Measurements from ENCODE around the gene GEMIN7.

Gene GEMIN7

GRCh38 chr19:45095496-45096413 lies 16.7 kb downstream of the GEMIN7 start:
- no peak for DNase-seq (ENCODE audit: low read depth in 2 of 2)
- TF ChIP-seq CTCF (IDR thresholded peaks at IDR 0.05; ENCODE audit: low read depth, low read length): no peak
- no peak overlapping the region for H3K4me3 ChIP-seq (replicated peaks in 1 of 2; ENCODE audit: low read depth in 2 of 2, low read length in 2 of 2)

- no peak for DNase-seq (ENCODE audit: low read depth in 2 of 2)
- TF ChIP-seq CTCF (IDR thresholded peaks at IDR 0.05; ENCODE audit: low read depth, low read length): no peak
- H3K4me3 ChIP-seq (replicated peaks in 1 of 2; ENCODE audit: low read depth in 2 of 2, low read length in 2 of 2): no peak overlapping the region
Measured at GRCh38 chr19:45096700-45097099, 17.6 kb downstream of the GEMIN7 start.

GRCh38 chr19:45097450-45097775 lies 18.4 kb downstream of the GEMIN7 start:
- no peak overlapping the region for H3K4me3 ChIP-seq (replicated peaks in 1 of 2; ENCODE audit: low read depth in 2 of 2, low read length in 2 of 2)
- TF ChIP-seq CTCF (IDR thresholded peaks at IDR 0.05; ENCODE audit: low read depth, low read length): no peak
- DNase-seq (ENCODE audit: low read depth in 2 of 2): no peak

- TF ChIP-seq CTCF (IDR thresholded peaks at IDR 0.05; ENCODE audit: low read depth, low read length): no peak
- no peak overlapping the region for H3K4me3 ChIP-seq (replicated peaks in 1 of 2; ENCODE audit: low read depth in 2 of 2, low read length in 2 of 2)
- DNase-seq (ENCODE audit: low read depth in 2 of 2): peak; percentile 89 to 94
Measured at GRCh38 chr19:45097776-45098520, 18.9 kb downstream of the GEMIN7 start.

- H3K4me3 ChIP-seq (replicated peaks in 1 of 2; ENCODE audit: low read depth in 2 of 2, low read length in 2 of 2): peak overlapping the region in 1 of 2 donors; percentile 2
- DNase-seq (ENCODE audit: low read depth in 2 of 2): peak; percentile 47 to 71
- no peak for TF ChIP-seq CTCF (IDR thresholded peaks at IDR 0.05; ENCODE audit: low read depth, low read length)
Measured at GRCh38 chr19:45098521-45099466, 19.7 kb downstream of the GEMIN7 start.

GRCh38 chr19:45099467-45100191 lies 20.6 kb downstream of the GEMIN7 start:
- no peak for DNase-seq (ENCODE audit: low read depth in 2 of 2)
- H3K4me3 ChIP-seq (replicated peaks in 1 of 2; ENCODE audit: low read depth in 2 of 2, low read length in 2 of 2): no peak overlapping the region
- TF ChIP-seq CTCF (IDR thresholded peaks at IDR 0.05; ENCODE audit: low read depth, low read length): no peak
